AG04449 (cell line): Measurements from ENCODE around the gene C1QTNF5.

Experiments used
- CTCF ChIA-PET: fragments of 350-600 bp; formaldehyde crosslinking; extraction: SDS; loops from one replicate; lab custom pipeline; 2021; ENCODE audit warnings: antibody characterized with exemption; lab: Yijun Ruan, JAX
- POLR2A ChIA-PET: fragments of 400-600, 350-600 bp; formaldehyde crosslinking; extraction: SDS; loops from one replicate; lab custom pipeline; 2020; ENCODE audit warnings: antibody characterized with exemption, inconsistent platforms; lab: Yijun Ruan, JAX
- DNase-seq: peaks from one replicate; pipeline ENCODE4 v3.0.0-alpha.2; 2010; ENCODE audit warnings: low read depth, low spot score
- H3K4me3 ChIP-seq: 2 replicates; pipeline ENCODE4 v1.5.1; 2011; ENCODE audit warnings: low read depth, mild to moderate bottlenecking, control low read depth, low read length
- CTCF ChIP-seq: IDR thresholded peaks from one replicate; pipeline ENCODE4 v1.5.1; 2011; ENCODE audit warnings: mild to moderate bottlenecking, moderate library complexity, low read length, control low read depth, inconsistent platforms; ENCODE audit not compliant: insufficient read depth; ENCODE audit errors: missing control alignments

Gene C1QTNF5

GRCh38 chr11:119373059-119373920 is 32.6 kb upstream of the C1QTNF5 start:
- ChIA-PET CTCF (interaction anchor here (0.9 to 21.7 kb wide), 31 partner anchors 8 to 279 kb away, joined by 3 to 425 read pairs (median 6); partner anchors contain the start of genes C1QTNF5, CBL, MFRP and THY1), POLR2A (interaction anchor here (1.0 kb wide), 1 partner anchor 8 kb away, joined by 4 read pairs; no protein-coding TSS in a partner anchor)
- H3K4me3 ChIP-seq = no peak overlapping the region
- TF ChIP-seq CTCF = no peak
- no peak for DNase-seq

- CTCF ChIA-PET = interaction anchor here (1.2 to 21.7 kb wide), 13 partner anchors 8 to 103 kb away, joined by 3 to 425 read pairs (median 42); partner anchors contain the start of genes C1QTNF5, MFRP and USP2
- no peak for DNase-seq
- POLR2A ChIA-PET = no interaction called here
- no peak for TF ChIP-seq CTCF
- no peak overlapping the region for H3K4me3 ChIP-seq
These were observed 31.8 kb upstream of the C1QTNF5 start for GRCh38 chr11:119372260-119373058.

GRCh38 chr11:119371778-119372182 is 31.1 kb upstream of the C1QTNF5 start:
- no peak overlapping the region for H3K4me3 ChIP-seq
- no peak for TF ChIP-seq CTCF
- CTCF ChIA-PET = interaction anchor here (7.7 to 21.7 kb wide), 5 partner anchors 10 to 104 kb away, joined by 86 to 425 read pairs (median 145); partner anchors contain the start of genes C1QTNF5, MFRP and USP2
- POLR2A ChIA-PET = no interaction called here
- DNase-seq = no peak

GRCh38 chr11:119371067-119371601 is 30.5 kb upstream of the C1QTNF5 start:
- no peak for DNase-seq
- TF ChIP-seq CTCF = no peak
- POLR2A ChIA-PET = no interaction called here
- CTCF ChIA-PET = interaction anchor here (4.8 to 21.7 kb wide), 6 partner anchors 9 to 104 kb away, joined by 31 to 425 read pairs (median 143); partner anchors contain the start of genes C1QTNF5, MFRP and USP2
- no peak overlapping the region for H3K4me3 ChIP-seq

- CTCF ChIA-PET = interaction anchor here (4.8 to 21.7 kb wide), 6 partner anchors 9 to 105 kb away, joined by 31 to 425 read pairs (median 143); partner anchors contain the start of genes C1QTNF5, MFRP and USP2
- H3K4me3 ChIP-seq = no peak overlapping the region
- TF ChIP-seq CTCF = no peak
- DNase-seq = no peak
- POLR2A ChIA-PET = no interaction called here
These were observed 29.9 kb upstream of the C1QTNF5 start for GRCh38 chr11:119370486-119371046.
